PC-3 (cell line): ENCODE measurements around the gene MCUB.

Experiments used
- EZH2 ChIP-seq: fragments of 300-600 bp; sonication (generic); IDR thresholded peaks from one replicate; pipeline ENCODE4 v1.6.1; 2017; ENCODE audit warnings: antibody characterized with exemption, mild to moderate bottlenecking, low read length; ENCODE audit not compliant: unreplicated experiment
- TF ChIP-seq, protein P1 (sequence below): fragments of 300-600 bp; sonication (generic); conservative IDR thresholded peaks from 2 replicates; pipeline ENCODE4 v1.5.1; 2017; ENCODE audit warnings: antibody characterized with exemption, low read depth, mild to moderate bottlenecking, low read length

DNA sequence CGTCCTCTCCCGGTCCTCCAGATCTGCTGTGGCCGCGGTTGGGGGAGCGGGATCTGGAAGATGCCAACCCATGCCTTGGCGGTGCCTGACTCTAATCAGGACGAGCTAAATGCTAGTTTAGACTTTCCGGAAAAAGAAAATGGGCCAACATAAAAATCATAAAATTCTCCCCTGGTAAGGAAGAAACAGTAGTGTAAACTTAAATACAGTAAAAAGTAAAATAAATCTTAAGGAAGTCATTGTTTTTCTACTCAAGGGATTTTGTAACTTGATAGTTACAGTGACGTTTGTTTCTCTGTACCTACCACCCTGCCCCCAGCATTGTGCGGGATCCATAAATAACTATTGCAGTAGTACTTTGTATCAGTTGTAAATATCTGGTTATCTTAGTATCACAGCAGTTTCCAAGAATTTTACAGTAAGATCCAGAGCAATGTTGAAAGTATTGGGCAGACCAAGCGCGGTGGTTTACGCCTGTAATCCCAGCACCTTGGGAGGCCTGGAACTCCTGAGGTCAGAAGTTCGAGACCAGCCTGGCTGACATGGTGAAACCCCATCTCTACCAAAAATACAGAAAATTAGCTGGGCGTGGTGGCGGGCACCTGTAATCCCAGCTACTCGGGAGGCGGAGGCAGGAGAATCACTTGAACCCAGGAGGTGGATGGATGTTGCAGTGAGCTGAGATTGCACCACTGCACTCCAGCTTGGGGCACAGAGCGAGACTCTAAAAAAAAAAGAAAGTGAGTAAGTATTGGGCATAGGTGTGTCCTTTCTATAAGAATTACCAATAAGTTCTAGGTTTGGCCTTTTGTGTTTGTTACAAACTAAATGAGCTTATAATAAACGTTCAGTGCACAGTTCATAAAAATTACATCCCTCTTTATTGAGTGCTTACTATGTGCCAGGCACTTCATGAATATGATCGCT is 170.8 kb downstream of the MCUB start:
- TF ChIP-seq, protein P1, sequence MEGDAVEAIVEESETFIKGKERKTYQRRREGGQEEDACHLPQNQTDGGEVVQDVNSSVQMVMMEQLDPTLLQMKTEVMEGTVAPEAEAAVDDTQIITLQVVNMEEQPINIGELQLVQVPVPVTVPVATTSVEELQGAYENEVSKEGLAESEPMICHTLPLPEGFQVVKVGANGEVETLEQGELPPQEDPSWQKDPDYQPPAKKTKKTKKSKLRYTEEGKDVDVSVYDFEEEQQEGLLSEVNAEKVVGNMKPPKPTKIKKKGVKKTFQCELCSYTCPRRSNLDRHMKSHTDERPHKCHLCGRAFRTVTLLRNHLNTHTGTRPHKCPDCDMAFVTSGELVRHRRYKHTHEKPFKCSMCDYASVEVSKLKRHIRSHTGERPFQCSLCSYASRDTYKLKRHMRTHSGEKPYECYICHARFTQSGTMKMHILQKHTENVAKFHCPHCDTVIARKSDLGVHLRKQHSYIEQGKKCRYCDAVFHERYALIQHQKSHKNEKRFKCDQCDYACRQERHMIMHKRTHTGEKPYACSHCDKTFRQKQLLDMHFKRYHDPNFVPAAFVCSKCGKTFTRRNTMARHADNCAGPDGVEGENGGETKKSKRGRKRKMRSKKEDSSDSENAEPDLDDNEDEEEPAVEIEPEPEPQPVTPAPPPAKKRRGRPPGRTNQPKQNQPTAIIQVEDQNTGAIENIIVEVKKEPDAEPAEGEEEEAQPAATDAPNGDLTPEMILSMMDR: no peak
- no peak for TF ChIP-seq EZH2
